Endothelial cell of umbilical vein (primary cell): ENCODE data around the gene MINDY2. TPM values are rescaled to one million over a fixed set of nuclear protein-coding genes. Genes with fewer than 3 reads are reported as not detected.
"Not testable (repeated sequence)": the region's sequence is repeated elsewhere in the genome, so short reads cannot be mapped to it uniquely, and the experiment has no call there.

Experiments
- BruUV-seq: library from RNA; stranded (reverse); fragments of 400-500 nt; replicated peaks from 2 replicates; lab custom pipeline; 2021; lab: Mats Ljungman, UMichigan
- CTCF ChIA-PET: fragments of 300-600, 350-600 bp; sonication (Branson Sonifier 250); formaldehyde crosslinking; loops from one replicate; lab custom pipeline; 2021; ENCODE audit warnings: antibody characterized with exemption, inconsistent platforms; lab: Charles Lee
- POLR2A ChIA-PET: fragments of 300-600, 350-600 bp; sonication (Branson Sonifier 250); formaldehyde crosslinking; loops from one replicate; lab custom pipeline; 2021; ENCODE audit warnings: antibody characterized with exemption, inconsistent platforms; lab: Charles Lee
- DNase-seq: peaks from one replicate; pipeline ENCODE4 v3.0.0-alpha.2; 2011; ENCODE audit warnings: low read depth, low spot score
- FAIRE-seq: peaks from 2 replicates; lab custom pipeline; 2011; peaks lifted over from hg19 to GRCh38; lab: Jason Lieb, UNC
- H2AFZ ChIP-seq: 2 replicates; pipeline ENCODE4 v1.6.0; 2012; ENCODE audit warnings: low read depth, low read length, control low read depth, inconsistent platforms
- H3K27ac ChIP-seq: 2 replicates; pipeline ENCODE4 v1.5.1; 2011; ENCODE audit warnings: low read depth, mild to moderate bottlenecking, control low read depth, low read length, moderate library complexity; ENCODE audit not compliant: insufficient read depth
- H3K27me3 ChIP-seq, 2 experiments: 2 replicates each; pipeline versions ENCODE4 v1.6.0 to v1.6.1; 2011; ENCODE audit warnings: low read length in 2 of 2, mixed read lengths in 1 of 2; ENCODE audit not compliant: control insufficient read depth in 2 of 2, insufficient read depth in 2 of 2
- H3K36me3 ChIP-seq, 2 experiments: 2 replicates in 1 of 2; 3 replicates in 1 of 2; pipeline ENCODE4 v1.5.1; 2011; ENCODE audit warnings: low read length in 2 of 2, mild to moderate bottlenecking in 1 of 2, moderate library complexity in 1 of 2; ENCODE audit not compliant: control insufficient read depth in 2 of 2, insufficient read depth in 2 of 2; ENCODE audit errors: extremely low read depth in 1 of 2
- H3K4me1 ChIP-seq: 3 replicates; pipeline ENCODE4 v1.5.1; 2011; ENCODE audit warnings: mild to moderate bottlenecking, low read length; ENCODE audit not compliant: control insufficient read depth, insufficient read depth; ENCODE audit errors: extremely low read depth
- H3K4me2 ChIP-seq: 2 replicates; pipeline ENCODE4 v1.6.1; 2011; ENCODE audit warnings: low read length, control low read depth, mixed read lengths; ENCODE audit not compliant: insufficient read depth
- H3K4me3 ChIP-seq, 3 experiments: fragments of 200-600 bp in 1 of 3; sonication (generic), shearing (Covaris generic) in 1 of 3; replicated peaks in 1 of 3; 2 replicates each; pipeline ENCODE4 v1.5.1; 2011 to 2016; ENCODE audit warnings: control low read depth in 3 of 3, low read length in 3 of 3, mild to moderate bottlenecking in 2 of 3, inconsistent platforms in 1 of 3, low read depth in 1 of 3, moderate library complexity in 1 of 3; ENCODE audit not compliant: insufficient read depth in 1 of 3
- H3K79me2 ChIP-seq: 2 replicates; pipeline ENCODE4 v1.6.0; 2012; ENCODE audit warnings: low read length, inconsistent platforms; ENCODE audit not compliant: control insufficient read depth, insufficient read depth
- H3K9ac ChIP-seq: replicated peaks from 2 replicates; pipeline ENCODE3; 2011; ENCODE audit warnings: low read length, control low read depth; ENCODE audit not compliant: insufficient read depth; ENCODE audit errors: extremely low read depth
- H3K9me1 ChIP-seq: replicated peaks from 3 replicates; pipeline ENCODE4 v1.6.0; 2011; ENCODE audit warnings: mild to moderate bottlenecking, low read length; ENCODE audit not compliant: control insufficient read depth, insufficient read depth; ENCODE audit errors: extremely low read depth
- H3K9me3 ChIP-seq: replicated peaks from 2 replicates; pipeline ENCODE4 v1.5.1; 2012; ENCODE audit warnings: low read length, inconsistent platforms; ENCODE audit not compliant: control insufficient read depth, insufficient read depth
- H4K20me1 ChIP-seq: replicated peaks from 2 replicates; pipeline ENCODE3; 2011; ENCODE audit warnings: mild to moderate bottlenecking, low read length; ENCODE audit not compliant: control insufficient read depth, insufficient read depth; ENCODE audit errors: extremely low read depth
- FOS ChIP-seq: IDR thresholded peaks from 2 replicates; pipeline ENCODE4 v1.6.1; 2011; ENCODE audit warnings: mild to moderate bottlenecking, low read length, moderate library complexity, borderline replicate concordance; ENCODE audit not compliant: insufficient read depth
- MYC ChIP-seq: IDR thresholded peaks from one replicate; pipeline ENCODE4 v1.6.1; 2011; ENCODE audit warnings: mild to moderate bottlenecking, low read depth, low read length
- dilution Hi-C: fragments of 300-500 bp; cut with MboI; formaldehyde crosslinking; loops from one replicate; pipeline ENCODE4 v1.15.0; 2019; ENCODE audit warnings: low sequenced_read_pairs; ENCODE audit not compliant: extremely low pct_ligation_motif_present
- intact Hi-C: fragments of 100-400 bp; cut with micrococcal nuclease; formaldehyde crosslinking; loops from one replicate; pipeline ENCODE4 v1.10.0; 2022
- polyA plus RNA-seq, 4 experiments: library from polyadenylated mRNA; depleted of rRNA in 3 of 4; stranded (reverse) in 3 of 4; unstranded in 1 of 4; fragments of >200 nt; gene quantifications; 2 replicates each; pipeline versions ENCODE4 v1.2.1 to v1.2.3, GENCODE V29; 2011 to 2012; ENCODE audit warnings: missing spikeins in 1 of 4
- total RNA-seq: library from RNA; stranded (reverse); gene quantifications from 2 replicates; pipeline ENCODE4 v1.2.3, GENCODE V29; 2021
- TF ChIP-seq, protein P1 (sequence below), 2 donors: IDR thresholded peaks; 1 replicate in 1 of 2; 2 replicates in 1 of 2; pipeline ENCODE4 v1.5.1; 2011; ENCODE audit warnings: low read length in 2 of 2, mild to moderate bottlenecking in 2 of 2, moderate library complexity in 2 of 2, control low read depth in 1 of 2, inconsistent platforms in 1 of 2, low read depth in 1 of 2; ENCODE audit not compliant: insufficient read depth in 1 of 2; ENCODE audit errors: extremely low read depth in 1 of 2

The MINDY2 gene
- total and polyA plus RNA-seq, 2 donors (not counting 3 experiments of a cell fraction or from before 2014, with no cell fraction given), result 1.6 to 13.7 TPM

- CTCF ChIA-PET, result no interaction called here
- POLR2A ChIA-PET, result no interaction called here
- intact Hi-C loops, result no loop called here
Measured at GRCh38 chr15:58842713-58843396, 71.8 kb downstream of the MINDY2 start.

GRCh38 chr15:58851205-58851604 is 80.1 kb downstream of the MINDY2 start:
- H3K27me3 ChIP-seq, dilution Hi-C loops, H4K20me1 ChIP-seq, H3K79me2 ChIP-seq, POLR2A ChIA-PET, BruUV-seq, H3K4me1 ChIP-seq, H3K36me3 ChIP-seq, H2AFZ ChIP-seq, H3K4me3 ChIP-seq, H3K27ac ChIP-seq, H3K9ac ChIP-seq, H3K4me2 ChIP-seq, H3K9me1 ChIP-seq, intact Hi-C loops, H3K9me3 ChIP-seq, DNase-seq, FAIRE-seq: not testable (repeated sequence)
- CTCF ChIA-PET, result interaction anchor here (1.8 kb wide), 1 partner anchor 11 kb away, joined by 4 read pairs; no protein-coding TSS in a partner anchor

More at GRCh38 chr15:58842713-58843396, 71.8 kb downstream of the MINDY2 start:
- dilution Hi-C loops, result no loop called here
- DNase-seq (no peak), FAIRE-seq (no peak)
- H3K4me1 ChIP-seq, result peaks cover 8% of the 10 kb centered on the region
- no peaks in the 10 kb centered on the region for H3K9me3 ChIP-seq
- H3K79me2 ChIP-seq, result no peaks in the 10 kb centered on the region
- BruUV-seq, result no TSS peak
- no peak overlapping the region for H2AFZ ChIP-seq
- H4K20me1 ChIP-seq, result peaks cover 5% of the 10 kb centered on the region
- no peaks in the 10 kb centered on the region for H3K36me3 ChIP-seq
- TF ChIP-seq FOS, result no peak
- TF ChIP-seq, protein P1, sequence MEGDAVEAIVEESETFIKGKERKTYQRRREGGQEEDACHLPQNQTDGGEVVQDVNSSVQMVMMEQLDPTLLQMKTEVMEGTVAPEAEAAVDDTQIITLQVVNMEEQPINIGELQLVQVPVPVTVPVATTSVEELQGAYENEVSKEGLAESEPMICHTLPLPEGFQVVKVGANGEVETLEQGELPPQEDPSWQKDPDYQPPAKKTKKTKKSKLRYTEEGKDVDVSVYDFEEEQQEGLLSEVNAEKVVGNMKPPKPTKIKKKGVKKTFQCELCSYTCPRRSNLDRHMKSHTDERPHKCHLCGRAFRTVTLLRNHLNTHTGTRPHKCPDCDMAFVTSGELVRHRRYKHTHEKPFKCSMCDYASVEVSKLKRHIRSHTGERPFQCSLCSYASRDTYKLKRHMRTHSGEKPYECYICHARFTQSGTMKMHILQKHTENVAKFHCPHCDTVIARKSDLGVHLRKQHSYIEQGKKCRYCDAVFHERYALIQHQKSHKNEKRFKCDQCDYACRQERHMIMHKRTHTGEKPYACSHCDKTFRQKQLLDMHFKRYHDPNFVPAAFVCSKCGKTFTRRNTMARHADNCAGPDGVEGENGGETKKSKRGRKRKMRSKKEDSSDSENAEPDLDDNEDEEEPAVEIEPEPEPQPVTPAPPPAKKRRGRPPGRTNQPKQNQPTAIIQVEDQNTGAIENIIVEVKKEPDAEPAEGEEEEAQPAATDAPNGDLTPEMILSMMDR (IDR thresholded peaks at IDR 0.05; ENCODE audit: extremely low read depth in 1 of 2, insufficient read depth in 1 of 2, low read depth in 1 of 2, low read length in 2 of 2), result no peak
- no peak for TF ChIP-seq MYC
- H3K9me1 ChIP-seq, result no peaks in the 10 kb centered on the region
- no peak overlapping the region for H3K4me2 ChIP-seq
- H3K9ac ChIP-seq, result no peak overlapping the region
- no peak overlapping the region for H3K4me3 ChIP-seq
- no peak overlapping the region for H3K27ac ChIP-seq
- H3K27me3 ChIP-seq, result no peaks in the 10 kb centered on the region
